Measurements from ENCODE around the gene MIPOL1. TPM values are rescaled to one million over a fixed set of nuclear protein-coding genes. Genes with fewer than 3 reads are reported as not detected.
A peak's percentile ranks its signal among the peaks of the same experiment; 100 is the strongest.

Gene MIPOL1
- total and polyA plus RNA-seq, 2 of the 13 experiments (the other 11 are each of a cell fraction or from before 2014, with no cell fraction given): 8.6 to 34.2 TPM

DNA sequence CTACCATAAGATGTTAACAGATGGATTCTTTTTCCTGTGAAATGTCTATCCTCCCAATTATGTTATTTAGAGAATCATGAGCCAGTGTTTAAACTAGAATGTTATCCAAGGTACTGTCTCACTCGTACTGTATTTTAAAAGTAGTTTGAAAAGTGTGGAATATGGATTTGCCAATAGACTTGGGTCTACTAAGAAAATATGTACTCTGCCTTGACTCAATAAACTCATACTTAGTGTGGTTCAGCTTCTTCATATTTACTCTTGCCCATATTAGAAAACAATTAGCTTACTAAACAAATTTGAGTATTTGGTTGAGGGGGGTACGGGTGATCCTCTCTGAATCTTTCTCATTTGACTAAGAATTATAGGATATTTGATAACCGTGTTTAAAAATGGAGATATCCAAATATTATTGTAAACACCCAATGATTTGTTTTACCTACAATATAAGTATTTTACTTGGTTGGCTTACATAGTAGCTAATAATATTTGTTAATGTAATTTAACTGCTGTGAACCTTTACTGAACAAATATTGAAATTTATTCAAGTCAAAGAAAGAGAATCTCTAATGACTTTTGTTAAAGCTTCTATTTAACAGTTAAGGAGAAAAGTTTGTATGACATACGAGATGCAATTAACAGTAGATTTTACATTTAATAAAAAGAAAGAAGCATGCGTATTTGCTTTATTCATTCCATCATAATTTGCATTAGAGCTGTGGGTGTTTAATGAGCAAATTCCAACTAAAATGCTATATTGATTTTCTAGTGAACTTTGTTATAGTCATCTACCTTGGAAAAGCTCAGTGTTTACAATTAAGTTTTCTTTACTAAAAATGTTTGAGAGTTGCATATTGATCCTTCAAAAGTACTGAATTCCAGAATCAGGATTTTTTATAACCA, 81.2 kb downstream of the MIPOL1 start (continued):
- TF ChIP-seq ZNF335 (CRISPR knock-in tag; IDR thresholded peaks at IDR 0.05): no peak
- TF ChIP-seq, protein P1, sequence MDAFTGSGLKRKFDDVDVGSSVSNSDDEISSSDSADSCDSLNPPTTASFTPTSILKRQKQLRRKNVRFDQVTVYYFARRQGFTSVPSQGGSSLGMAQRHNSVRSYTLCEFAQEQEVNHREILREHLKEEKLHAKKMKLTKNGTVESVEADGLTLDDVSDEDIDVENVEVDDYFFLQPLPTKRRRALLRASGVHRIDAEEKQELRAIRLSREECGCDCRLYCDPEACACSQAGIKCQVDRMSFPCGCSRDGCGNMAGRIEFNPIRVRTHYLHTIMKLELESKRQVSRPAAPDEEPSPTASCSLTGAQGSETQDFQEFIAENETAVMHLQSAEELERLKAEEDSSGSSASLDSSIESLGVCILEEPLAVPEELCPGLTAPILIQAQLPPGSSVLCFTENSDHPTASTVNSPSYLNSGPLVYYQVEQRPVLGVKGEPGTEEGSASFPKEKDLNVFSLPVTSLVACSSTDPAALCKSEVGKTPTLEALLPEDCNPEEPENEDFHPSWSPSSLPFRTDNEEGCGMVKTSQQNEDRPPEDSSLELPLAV (CRISPR knock-in tag; conservative IDR thresholded peaks at IDR 0.05; ENCODE audit: low read depth): 0 out of 2 replicates have a peak, but pooled peaks have one; percentile 21
- TF ChIP-seq ZNF256 (CRISPR knock-in tag; conservative IDR thresholded peaks at IDR 0.05): 0 out of 2 replicates have a peak, but pooled peaks have one; percentile 35
- TF ChIP-seq KLF12 (CRISPR knock-in tag; IDR thresholded peaks at IDR 0.05; ENCODE audit: borderline replicate concordance): peak; percentile 46; the same call in 1 of the 2 replicates
- TF ChIP-seq ONECUT2 (CRISPR knock-in tag; IDR thresholded peaks at IDR 0.05): peak; percentile 91
- 0 out of 2 replicates have a peak, but pooled peaks have one; percentile 23 for TF ChIP-seq KAT7 (CRISPR knock-in tag; IDR thresholded peaks at IDR 0.05; ENCODE audit: borderline replicate concordance)

DNA sequence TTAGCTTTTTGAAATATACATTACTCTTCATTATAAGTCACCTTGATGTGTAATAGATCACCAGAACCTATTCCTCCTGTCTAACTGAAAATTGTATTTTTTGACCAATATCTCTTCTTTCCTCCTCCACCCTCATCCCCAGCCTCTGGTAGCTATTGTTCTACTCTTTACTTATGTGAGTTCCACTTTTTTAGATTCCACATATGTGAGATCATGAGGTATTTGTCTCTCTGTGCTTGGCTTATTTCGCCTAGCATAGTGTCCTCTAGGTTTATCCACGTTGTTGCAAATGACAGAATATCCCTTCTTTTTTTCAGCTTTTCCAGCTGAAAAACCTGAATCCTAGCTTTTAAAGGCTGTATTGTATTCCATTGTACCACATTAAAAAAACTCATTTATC, 82.1 kb downstream of the MIPOL1 start:
- intact Hi-C loops (cut with micrococcal nuclease; ENCODE audit: unreplicated experiment) (no loop called here), in situ Hi-C loops (cut with HindIII; ENCODE audit: extremely low pct_ligation_motif_present, low pct_unique_long_range_greater_than_20kb) (no loop called here)
- H3K27me3 ChIP-seq (ENCODE audit: control insufficient read depth in 1 of 2, insufficient read depth in 2 of 2, low read length in 2 of 2): no peaks in the 10 kb centered on the region
- TF ChIP-seq, protein P2, sequence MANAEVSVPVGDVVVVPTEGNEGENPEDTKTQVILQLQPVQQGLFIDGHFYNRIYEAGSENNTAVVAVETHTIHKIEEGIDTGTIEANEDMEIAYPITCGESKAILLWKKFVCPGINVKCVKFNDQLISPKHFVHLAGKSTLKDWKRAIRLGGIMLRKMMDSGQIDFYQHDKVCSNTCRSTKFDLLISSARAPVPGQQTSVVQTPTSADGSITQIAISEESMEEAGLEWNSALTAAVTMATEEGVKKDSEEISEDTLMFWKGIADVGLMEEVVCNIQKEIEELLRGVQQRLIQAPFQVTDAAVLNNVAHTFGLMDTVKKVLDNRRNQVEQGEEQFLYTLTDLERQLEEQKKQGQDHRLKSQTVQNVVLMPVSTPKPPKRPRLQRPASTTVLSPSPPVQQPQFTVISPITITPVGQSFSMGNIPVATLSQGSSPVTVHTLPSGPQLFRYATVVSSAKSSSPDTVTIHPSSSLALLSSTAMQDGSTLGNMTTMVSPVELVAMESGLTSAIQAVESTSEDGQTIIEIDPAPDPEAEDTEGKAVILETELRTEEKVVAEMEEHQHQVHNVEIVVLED (CRISPR knock-in tag; IDR thresholded peaks at IDR 0.05; ENCODE audit: borderline replicate concordance): 0 out of 2 replicates have a peak, but pooled peaks have one; percentile 23
- TF ChIP-seq ZNF317 (CRISPR knock-in tag; IDR thresholded peaks at IDR 0.05): peak; percentile 83; the same call in 1 of the 2 replicates
- TF ChIP-seq, protein P3, sequence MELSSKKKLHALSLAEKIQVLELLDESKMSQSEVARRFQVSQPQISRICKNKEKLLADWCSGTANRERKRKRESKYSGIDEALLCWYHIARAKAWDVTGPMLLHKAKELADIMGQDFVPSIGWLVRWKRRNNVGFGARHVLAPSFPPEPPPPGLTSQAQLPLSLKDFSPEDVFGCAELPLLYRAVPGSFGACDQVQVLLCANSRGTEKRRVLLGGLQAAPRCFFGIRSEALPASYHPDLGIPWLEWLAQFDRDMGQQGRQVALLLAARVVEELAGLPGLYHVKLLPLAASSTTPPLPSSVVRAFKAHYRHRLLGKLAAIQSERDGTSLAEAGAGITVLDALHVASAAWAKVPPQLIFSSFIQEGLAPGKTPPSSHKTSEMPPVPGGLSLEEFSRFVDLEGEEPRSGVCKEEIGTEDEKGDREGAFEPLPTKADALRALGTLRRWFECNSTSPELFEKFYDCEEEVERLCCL (CRISPR knock-in tag; IDR thresholded peaks at IDR 0.05; ENCODE audit: borderline replicate concordance): no peak
- DNase-seq (ENCODE audit: low spot score): no peak
- H2AFZ ChIP-seq (ENCODE audit: low read length): no peak overlapping the region
- ATAC-seq: peak; percentile 76
- H3K36me3 ChIP-seq (replicated peaks in 1 of 2; ENCODE audit: control insufficient read depth in 1 of 2, insufficient read depth in 2 of 2, low read length in 2 of 2): no peaks in the 10 kb centered on the region
- H3K9ac ChIP-seq (ENCODE audit: insufficient read depth, low read depth, low read length): no peak overlapping the region
- no peaks in the 10 kb centered on the region for H3K9me3 ChIP-seq (ENCODE audit: low read length)
- WGBS (ENCODE audit: low lambda C conversion rate): 95% methylated on average over 2 of the region's 2 CpGs
- no TSS peak for BruUV-seq (replicated peaks)
- H3K79me2 ChIP-seq (ENCODE audit: insufficient read depth, low read length): no peaks in the 10 kb centered on the region
- H3K4me2 ChIP-seq (ENCODE audit: low read depth, low read length): no peak overlapping the region
- CTCF ChIA-PET (ENCODE audit: low intra/inter-chr PET ratio, low total read pairs): no interaction called here
- H3K4me3 ChIP-seq (replicated peaks in 1 of 3; ENCODE audit: insufficient read depth in 1 of 3, low read depth in 2 of 3, low read length in 3 of 3): no peak overlapping the region
- H3K27ac ChIP-seq (ENCODE audit: extremely low read length, insufficient read depth, low read length): no peak overlapping the region
- peaks cover 15% of the 10 kb centered on the region for H3K4me1 ChIP-seq (ENCODE audit: insufficient read depth, low read length)
- no peaks in the 10 kb centered on the region for H4K20me1 ChIP-seq (ENCODE audit: insufficient read depth, low read length)
- POLR2A ChIA-PET: no interaction called here
- no peak for FAIRE-seq
